Measurements from ENCODE around the gene SHCBP1. TPM values are rescaled to one million over a fixed set of nuclear protein-coding genes. Genes with fewer than 3 reads are reported as not detected.

Gene SHCBP1
- total RNA-seq, 1 donor from 2014 or later, result 2.8 TPM

- no peak for DNase-seq
Observed at GRCh38 chr16:46618516-46618915, 2.7 kb downstream of the SHCBP1 start.

DNA sequence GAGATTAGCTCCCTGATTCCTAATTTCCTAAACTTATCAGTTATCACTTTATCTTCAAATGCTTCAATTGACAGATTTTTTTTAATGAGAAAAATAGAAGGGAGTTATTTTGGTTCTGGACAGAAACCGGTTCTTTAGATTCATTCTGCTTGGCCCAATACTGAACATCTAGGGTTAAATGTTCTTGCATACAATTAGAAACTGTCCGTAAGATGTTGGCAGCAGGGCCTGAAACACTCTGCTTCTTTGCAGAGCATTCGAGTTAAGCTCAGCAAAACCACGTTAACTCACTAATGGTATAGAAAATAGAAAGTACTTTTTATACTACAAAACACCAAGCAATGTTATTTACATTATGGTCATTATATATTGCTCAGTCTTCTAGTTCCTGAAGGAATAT, 7.2 kb downstream of the SHCBP1 start:
- no peak for DNase-seq

DNA sequence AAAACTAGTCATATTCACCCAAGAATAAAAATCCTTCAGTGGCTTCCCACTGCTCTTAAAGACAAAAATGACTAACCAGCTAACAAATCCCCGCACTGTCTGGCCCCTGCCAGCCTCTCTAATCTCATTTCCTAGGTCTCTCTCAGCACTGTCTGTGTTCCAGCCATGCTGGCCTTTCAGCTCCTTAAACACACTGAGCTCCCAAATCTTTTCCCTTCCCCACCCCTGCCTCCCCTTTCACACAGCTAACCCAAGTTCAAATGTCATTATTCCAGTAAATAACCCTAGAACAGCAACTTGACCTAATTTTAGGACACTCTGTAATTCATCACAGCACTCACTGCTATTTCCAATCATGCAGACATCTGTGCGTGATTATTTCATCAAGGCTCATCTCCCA, 7.8 kb downstream of the SHCBP1 start:
- DNase-seq, result no peak

DNA sequence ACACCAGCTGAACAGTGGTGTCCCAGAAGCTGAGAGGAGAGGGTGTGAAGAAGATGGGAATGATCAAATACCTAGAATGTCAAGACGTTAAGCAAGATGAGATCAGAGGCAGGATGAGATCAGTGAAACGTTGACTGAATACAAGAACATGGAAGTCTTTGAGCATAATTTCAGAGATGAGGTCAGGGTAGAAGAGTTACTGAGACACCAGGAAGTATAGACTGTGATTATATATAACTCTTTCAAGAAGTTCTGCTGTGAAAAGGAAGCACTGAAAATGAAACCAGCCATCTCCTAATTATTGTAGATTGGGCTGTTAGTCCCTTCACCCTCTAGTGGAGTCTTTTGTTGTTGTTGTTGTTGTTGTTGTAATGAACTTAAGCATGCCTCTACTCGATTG, 9.1 kb downstream of the SHCBP1 start:
- DNase-seq, result no peak

DNA sequence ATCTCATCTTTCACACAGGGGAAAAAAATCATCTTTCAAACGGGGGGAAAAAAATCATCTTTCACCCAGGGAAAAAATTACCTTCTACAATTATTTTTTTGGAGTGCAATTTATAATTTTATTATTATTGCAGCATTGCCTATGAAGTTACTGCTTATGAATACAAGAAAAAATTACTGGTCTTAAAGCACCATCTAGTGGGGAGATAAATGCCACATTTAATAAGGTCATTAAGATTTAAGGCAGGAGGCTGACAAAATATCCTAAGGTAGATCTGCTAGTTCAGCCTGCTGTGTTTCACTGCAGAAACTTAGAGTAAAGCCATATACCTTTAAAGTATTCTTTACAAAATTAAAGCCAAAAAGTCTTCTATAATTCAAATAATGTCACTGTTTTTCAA, 13.7 kb downstream of the SHCBP1 start:
- no peak for DNase-seq

DNA sequence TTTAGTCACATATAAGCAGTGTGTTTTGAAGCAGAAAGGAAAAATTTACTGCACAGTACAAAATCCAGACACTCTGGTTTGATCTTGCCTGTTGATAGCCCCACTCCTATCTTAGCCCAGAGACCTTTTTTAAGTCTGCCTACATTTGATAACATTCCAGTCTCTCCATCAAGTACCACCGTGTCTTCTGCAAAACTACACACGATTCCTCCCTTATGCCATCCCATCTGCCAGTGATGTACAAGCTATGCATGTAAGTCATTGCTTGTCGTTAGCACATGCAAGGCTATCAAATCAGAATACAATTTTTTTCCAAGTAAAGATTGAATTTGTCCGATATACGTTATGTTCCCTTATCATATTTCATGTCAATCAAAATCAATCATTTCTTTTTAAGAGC, 14.9 kb downstream of the SHCBP1 start:
- DNase-seq, result no peak

- DNase-seq, result no peak
Observed at GRCh38 chr16:46591257-46591656, 29.9 kb downstream of the SHCBP1 start.

GRCh38 chr16:46586011-46586577, 35.1 kb downstream of the SHCBP1 start:
- DNase-seq, result no peak

- DNase-seq, result no peak
Observed at GRCh38 chr16:46583036-46583435, 38.1 kb downstream of the SHCBP1 start.

DNA sequence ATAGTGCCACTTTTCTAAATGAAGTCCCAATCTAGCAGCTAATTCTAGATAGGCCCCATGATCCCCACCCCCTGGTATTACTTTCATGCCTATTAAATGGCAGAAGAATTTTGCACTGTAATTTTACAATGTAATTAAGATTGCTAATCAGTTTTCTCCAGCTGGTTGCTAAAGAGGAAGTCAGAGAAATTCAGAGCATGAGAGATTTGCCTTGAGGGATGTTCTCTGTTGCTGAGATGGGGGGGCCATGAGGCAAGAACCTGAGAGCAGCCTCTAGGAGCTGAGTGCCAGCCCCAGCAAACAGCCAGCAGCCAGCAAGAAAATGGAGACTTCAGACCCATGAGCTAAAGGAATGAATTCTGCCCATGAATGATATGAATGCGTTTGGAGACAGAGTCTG, 38.9 kb downstream of the SHCBP1 start:
- DNase-seq, result no peak

- no peak for DNase-seq
Observed at GRCh38 chr16:46577988-46578579, 43.1 kb downstream of the SHCBP1 start.

- no peak for DNase-seq
Observed at GRCh38 chr16:46573834-46574159, 47.4 kb downstream of the SHCBP1 start.

- DNase-seq, result no peak
Observed at GRCh38 chr16:46573008-46573833, 48.0 kb downstream of the SHCBP1 start.

DNA sequence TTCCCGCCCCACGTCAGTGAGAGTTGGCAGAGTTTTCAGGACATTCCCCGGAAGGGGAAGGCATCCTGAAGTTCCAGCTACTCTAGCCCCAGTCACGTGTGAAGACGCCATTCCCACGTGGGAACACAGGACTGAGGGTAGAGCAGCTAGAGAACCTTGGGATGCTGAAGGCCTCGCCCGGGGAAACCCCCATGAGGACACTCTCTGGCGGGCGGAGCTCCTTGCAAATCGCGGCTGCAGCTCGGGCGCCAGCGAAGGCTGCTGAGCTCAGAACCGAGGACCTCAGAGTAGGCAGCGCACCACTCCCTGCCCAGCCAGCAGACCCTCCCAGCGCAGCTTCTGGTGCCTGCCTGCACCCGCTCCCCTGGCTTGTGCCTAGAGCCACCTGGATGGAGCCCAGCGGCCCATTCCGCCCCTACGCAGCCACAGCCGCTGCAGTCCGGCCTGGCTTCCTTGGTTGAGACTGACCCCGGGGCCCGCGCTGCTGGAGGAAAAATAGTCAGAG, 51.9 kb downstream of the SHCBP1 start:
- DNase-seq, result no peak

DNA sequence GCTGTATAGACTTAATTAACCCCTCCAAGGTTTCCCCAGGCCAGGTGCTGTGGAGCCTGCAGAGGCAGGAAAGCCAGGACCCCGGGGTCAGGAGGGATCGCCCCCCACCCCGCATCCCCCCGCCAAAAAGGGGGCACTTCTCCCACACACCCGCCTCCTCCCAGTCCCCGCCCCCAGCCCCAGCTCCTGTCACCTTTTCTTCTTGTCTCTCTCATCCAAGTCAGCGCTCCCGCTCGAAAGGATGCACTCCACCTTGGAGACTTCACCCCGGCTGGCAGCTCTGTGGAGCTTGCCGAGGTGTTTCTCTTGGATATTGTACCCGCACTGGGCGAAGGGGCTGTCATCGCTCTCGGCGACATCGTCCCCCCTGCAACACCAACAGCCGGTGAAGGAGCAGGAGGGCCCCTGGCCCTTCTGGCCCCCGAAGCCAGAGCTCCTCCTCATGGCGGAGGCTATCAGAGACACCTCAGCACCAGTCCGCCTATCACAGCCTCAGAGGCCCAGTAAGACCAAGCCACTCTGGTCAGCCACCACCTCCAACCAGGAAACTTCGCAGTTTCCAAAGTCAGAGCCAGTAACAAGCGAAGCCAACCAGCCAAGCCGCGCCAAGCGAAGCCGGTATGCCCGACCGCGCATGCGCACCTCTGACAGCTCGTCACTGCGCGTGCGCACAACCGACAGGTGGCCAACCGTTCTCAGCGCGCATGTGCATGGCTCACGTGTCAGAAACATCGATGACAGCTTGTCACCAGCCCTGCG, 52.5 kb downstream of the SHCBP1 start:
- no peak for DNase-seq

DNA sequence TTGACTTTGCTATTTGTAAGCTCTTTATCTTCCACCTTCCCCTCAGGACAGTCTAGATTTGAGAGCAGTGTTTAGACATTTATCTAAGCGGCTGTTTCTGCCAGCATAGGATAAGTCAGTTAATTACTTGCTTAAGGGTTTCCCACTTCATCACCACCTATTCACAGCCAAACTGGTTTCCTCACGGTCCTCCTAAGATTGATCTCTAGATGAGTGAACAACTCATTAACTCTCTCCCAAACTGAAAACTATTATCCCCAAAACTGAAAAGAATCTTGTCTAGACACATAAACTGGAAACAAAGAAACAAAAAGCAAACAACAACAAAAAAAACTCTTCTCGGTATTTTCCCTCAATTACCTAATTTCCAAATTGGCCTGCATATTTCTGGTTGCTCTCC, 58.2 kb downstream of the SHCBP1 start:
- no peak for DNase-seq

GRCh38 chr16:46558018-46558417, 63.2 kb downstream of the SHCBP1 start:
- no peak for DNase-seq

DNA sequence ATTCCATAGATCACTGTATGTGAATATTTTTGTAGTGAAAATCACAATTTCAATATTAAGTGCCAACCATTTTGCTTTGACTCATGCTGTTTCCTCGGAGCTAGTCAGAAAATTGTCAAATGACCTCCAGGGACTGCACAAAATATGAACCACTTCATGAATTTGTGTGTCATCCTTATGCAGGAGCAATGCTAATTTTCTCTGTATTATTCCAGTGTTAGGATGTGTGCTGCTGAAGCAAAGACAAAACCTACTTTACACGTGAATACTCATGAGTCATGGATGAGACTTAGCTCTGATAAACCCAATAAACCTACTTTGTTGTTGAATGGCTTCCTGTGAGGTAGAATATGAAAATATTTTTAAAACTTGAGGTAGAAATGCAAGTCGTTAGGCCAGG, 65.2 kb downstream of the SHCBP1 start:
- DNase-seq, result no peak

GRCh38 chr16:46554435-46554834, 66.7 kb downstream of the SHCBP1 start:
- DNase-seq, result peak; percentile 9

- DNase-seq, result no peak
Observed at GRCh38 chr16:46549477-46549876, 71.7 kb downstream of the SHCBP1 start.

Data from occipital lobe (tissue), 2 donors.